GM12874 (cell line): Measurements from ENCODE around the gene KIF21B.

Experiments
- TF ChIP-seq, protein P1 (sequence below): IDR thresholded peaks from 2 replicates; pipeline ENCODE4 v1.5.1; 2011; ENCODE audit warnings: low read depth, mild to moderate bottlenecking, control low read depth, low read length, moderate library complexity; ENCODE audit not compliant: insufficient read depth

KIF21B gene

DNA sequence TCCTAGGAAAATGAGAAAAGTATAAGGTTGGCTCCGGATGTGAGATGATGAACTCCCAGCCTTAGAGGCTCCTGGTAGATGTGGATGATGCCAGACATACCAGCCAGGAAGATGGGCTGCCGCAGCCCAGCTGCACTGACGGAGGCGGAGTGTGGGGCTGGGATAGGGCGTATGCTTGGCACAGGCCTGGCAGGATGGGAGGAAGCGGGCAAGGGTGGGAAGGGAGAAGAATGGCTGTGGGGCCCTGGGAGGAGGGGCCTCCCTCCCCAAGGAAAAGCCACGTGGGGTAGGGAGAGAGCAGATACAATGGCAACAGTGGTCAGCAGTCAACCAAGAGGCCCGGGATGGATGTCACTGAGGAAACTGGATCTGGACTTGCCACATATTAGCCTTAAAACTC is 41.3 kb upstream of the KIF21B start:
- TF ChIP-seq, protein P1, sequence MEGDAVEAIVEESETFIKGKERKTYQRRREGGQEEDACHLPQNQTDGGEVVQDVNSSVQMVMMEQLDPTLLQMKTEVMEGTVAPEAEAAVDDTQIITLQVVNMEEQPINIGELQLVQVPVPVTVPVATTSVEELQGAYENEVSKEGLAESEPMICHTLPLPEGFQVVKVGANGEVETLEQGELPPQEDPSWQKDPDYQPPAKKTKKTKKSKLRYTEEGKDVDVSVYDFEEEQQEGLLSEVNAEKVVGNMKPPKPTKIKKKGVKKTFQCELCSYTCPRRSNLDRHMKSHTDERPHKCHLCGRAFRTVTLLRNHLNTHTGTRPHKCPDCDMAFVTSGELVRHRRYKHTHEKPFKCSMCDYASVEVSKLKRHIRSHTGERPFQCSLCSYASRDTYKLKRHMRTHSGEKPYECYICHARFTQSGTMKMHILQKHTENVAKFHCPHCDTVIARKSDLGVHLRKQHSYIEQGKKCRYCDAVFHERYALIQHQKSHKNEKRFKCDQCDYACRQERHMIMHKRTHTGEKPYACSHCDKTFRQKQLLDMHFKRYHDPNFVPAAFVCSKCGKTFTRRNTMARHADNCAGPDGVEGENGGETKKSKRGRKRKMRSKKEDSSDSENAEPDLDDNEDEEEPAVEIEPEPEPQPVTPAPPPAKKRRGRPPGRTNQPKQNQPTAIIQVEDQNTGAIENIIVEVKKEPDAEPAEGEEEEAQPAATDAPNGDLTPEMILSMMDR, result no peak

DNA sequence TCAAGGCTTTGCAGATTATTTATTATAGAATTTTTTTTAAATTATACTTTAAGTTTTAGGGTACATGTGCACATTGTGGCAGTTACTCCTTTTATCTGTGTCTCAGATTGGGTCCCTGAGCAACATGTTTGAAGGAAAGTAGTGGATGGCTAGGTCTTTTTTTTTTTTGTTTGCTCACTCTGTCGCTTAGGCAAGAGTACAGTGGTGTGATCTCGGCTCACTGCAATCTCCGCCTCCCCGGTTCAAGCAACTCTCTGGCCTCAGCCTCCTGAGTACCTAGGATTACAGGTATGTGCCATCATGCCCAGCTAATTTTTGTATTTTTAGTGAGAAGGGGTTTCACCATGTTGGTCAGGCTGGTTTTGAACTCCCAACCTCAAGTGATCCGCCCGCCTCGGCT is 39.6 kb upstream of the KIF21B start:
- TF ChIP-seq, protein P1, result no peak

DNA sequence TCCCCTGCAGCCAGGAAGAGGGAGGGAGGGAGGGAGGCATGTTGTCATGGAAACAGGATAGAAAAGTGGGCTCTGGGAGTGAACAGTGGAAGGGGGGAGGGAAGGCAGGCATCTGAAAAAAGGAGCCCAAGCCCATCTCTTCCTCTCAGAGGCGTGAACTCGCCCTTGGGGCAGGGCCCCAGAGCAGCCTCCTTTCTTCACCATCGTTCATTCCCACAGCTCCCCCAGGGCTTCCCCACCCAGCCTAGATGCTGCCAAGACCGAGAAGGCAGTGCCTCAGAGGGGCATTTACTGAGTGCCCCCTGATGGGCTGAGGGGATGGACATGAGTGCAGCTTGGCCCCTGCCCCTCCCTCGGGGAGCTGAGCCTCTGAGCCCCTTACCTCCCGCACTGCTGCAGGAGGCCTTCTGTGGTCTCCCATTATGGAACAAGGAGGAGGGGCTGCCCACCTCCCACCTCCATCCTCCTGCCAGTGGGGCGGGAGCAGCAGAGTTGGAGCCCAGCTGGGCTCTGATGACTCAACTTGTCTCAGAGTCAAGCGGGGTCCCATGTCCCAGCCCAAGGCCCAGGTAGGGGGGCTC is 39.1 kb upstream of the KIF21B start:
- TF ChIP-seq, protein P1, result no peak

DNA sequence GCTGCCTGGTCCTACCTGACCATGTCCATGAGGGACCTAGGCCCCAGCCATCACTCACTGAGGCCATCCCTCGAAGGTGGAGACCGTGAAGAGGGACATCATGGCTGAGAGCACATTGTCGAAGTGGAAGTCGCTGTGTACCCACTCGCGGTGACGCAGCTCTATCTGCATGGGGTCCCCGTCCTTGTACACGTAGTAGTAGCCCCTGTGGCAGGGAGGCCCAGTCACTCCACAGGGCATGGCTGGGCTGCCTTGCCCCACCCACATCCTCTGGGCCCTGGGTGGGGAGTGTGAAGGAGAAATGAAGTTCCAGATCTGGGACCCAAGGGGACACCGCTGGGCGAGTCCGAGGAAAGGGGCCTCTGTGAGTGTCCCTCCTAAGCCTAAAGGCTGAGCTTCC is 38.4 kb upstream of the KIF21B start:
- TF ChIP-seq, protein P1, result no peak

DNA sequence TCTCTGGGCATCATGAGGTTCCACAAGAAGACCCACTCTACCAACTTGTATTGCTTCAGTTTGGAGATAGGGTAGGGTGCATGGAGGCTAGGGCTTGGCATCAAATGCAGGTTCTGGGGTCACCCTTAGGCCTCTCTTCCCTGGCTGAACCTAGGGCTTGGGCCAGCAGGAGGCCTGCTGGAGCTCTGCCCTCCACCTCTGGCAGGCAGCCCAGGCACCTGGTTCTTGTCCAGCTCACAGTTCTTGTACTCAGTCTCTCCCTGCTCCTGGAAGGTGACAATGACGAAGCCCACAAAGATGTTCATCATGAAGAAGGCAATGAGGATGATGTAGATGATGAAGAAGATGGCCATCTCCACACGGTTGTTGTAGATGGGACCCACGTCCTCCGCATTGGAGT is 37.5 kb upstream of the KIF21B start:
- TF ChIP-seq, protein P1, result no peak

DNA sequence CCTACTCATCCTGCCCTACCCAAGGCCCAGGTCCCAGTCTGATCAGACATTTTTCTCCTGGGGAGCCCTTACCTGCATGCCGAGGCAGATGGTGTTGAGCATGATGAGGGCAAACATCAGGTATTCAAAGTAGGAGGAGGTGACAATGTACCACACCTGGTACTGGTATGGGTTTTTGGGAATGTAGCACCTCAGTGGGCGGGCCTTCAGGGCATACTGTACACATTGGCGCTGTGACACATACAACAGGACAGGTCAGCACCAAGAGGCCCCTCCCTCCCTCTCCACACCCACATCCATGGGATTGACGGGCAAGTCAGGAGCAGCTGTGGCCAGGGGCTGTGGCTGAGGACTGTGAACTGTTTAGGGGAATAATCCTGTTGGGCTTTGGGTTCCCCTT is 37.1 kb upstream of the KIF21B start:
- TF ChIP-seq, protein P1, result no peak

DNA sequence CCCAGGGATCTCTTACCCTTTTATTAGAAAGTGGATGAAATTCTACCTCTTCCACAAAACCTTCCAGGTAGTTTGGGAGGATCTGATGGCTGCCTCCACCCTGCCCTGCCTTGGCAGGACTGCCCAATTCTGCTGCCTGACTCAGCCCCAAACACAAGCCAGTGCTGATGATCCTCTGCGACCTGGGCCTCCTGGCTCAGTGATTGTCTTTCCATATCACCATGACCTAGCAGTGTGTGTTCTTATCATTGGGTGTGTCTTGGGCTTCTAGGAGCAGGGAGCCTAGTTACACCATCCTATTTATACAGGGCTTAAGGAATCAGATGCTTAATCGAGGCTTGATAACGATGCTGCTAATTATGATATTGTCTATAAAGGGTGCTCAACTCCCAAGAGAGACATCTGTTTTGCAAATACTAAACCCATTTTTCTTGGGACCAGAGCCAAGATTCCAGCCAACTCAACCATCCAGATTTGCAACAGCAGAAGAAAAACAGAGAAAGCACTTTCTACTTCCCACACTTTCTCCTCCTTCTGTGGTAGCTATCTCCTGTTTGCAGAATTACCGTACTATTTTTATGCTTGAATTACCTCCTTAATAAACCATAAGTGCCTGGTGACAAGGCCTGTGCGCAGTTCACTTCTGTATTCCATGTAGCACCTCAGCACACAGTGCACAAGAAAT is 36.5 kb upstream of the KIF21B start:
- TF ChIP-seq, protein P1, result no peak
